ENCODE results near the gene PSMD6. TPM values are rescaled to one million over a fixed set of nuclear protein-coding genes. Genes with fewer than 3 reads are reported as not detected.

Gene PSMD6
- total and polyA plus RNA-seq, 4 experiments from 2014 or later = 65.7 to 152 (median 97.3) TPM

GRCh38 chr3:63972987-63973386 lies 50.3 kb downstream of the PSMD6 start:
- Histone ChIP-seq H3K4me1 (ENCODE audit: insufficient read depth, low read length) (peaks cover 88% of the 10 kb centered on the region), H3K36me3 (ENCODE audit: insufficient read depth, low read length) (peaks cover 9% of the 10 kb centered on the region), H3K27ac (ENCODE audit: low read depth, low read length) (peak overlapping the region; percentile 27), H3K4me3 (ENCODE audit: low read length in 2 of 2) (no peak overlapping the region), H3K27me3 (ENCODE audit: insufficient read depth, low read length) (no peaks in the 10 kb centered on the region), H3K9me3 (ENCODE audit: control insufficient read depth in 1 of 2, low read length in 2 of 2) (no peaks in the 10 kb centered on the region)
- H3K4me3 Mint-ChIP-seq = peak overlapping the region; percentile 34 to 76 (median 65)
- CTCF ChIA-PET (ENCODE audit: partially characterized antibody) = interaction anchor here (2.6 to 29.4 kb wide), 3 partner anchors 10 to 20 kb away, joined by 10 to 875 read pairs (median 179); no protein-coding TSS in a partner anchor
- H3K36me3 Mint-ChIP-seq = peaks cover 25 to 33% of the 10 kb centered on the region in 2 donors
- H3K27ac Mint-ChIP-seq = peak overlapping the region; percentile 84 to 95 (median 89)
- intact Hi-C loops (cut with micrococcal nuclease) = no loop called here
- no peak for DNase-seq
- H3K9me3 Mint-ChIP-seq = no peaks in the 10 kb centered on the region
- peaks cover 72 to 97% (median 80%) of the 10 kb centered on the region in 4 donors for H3K4me1 Mint-ChIP-seq
- H3K27me3 Mint-ChIP-seq = no peaks in the 10 kb centered on the region
- POLR2A ChIA-PET (ENCODE audit: partially characterized antibody) = interaction anchor here (1.0 to 14.5 kb wide), 4 partner anchors 6 to 61 kb away, joined by 3 to 347 read pairs (median 177); partner anchors contain the start of gene SCAANT1

DNA sequence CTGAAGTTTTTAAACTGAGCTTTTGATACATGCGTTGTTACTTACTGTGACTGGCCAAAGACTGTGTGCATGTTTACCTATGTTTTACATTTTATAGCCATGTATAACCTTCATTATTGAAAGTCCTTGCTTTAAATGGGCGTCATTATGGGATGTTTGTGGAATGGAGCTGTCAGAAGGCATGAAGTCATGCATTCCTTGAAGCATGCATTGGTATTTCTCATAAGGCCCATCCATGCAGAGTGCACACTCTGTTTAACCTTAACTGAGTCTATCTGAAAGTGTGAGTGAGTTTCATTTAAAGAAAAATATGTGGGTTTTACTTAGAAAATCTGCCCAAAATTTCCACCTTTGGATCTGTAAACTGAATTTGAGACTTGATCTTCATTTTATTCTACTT lies 51.1 kb downstream of the PSMD6 start:
- H3K27me3 Mint-ChIP-seq = no peaks in the 10 kb centered on the region
- peak overlapping the region; percentile 84 to 95 (median 89) for H3K27ac Mint-ChIP-seq
- H3K4me1 ChIP-seq (ENCODE audit: insufficient read depth, low read length) = peaks cover 82% of the 10 kb centered on the region
- H3K27me3 ChIP-seq (ENCODE audit: insufficient read depth, low read length) = no peaks in the 10 kb centered on the region
- no peak overlapping the region for H3K4me3 ChIP-seq (ENCODE audit: low read length in 2 of 2)
- no peaks in the 10 kb centered on the region for H3K9me3 ChIP-seq (ENCODE audit: control insufficient read depth in 1 of 2, low read length in 2 of 2)
- H3K9me3 Mint-ChIP-seq = no peaks in the 10 kb centered on the region
- H3K27ac ChIP-seq (ENCODE audit: low read depth, low read length) = peak overlapping the region; percentile 27
- POLR2A ChIA-PET (ENCODE audit: partially characterized antibody) = interaction anchor here (1.0 to 14.5 kb wide), 3 partner anchors 8 to 60 kb away, joined by 3 to 347 read pairs (median 7); partner anchors contain the start of gene SCAANT1
- H3K4me1 Mint-ChIP-seq = peaks cover 66 to 97% (median 76%) of the 10 kb centered on the region in 4 donors
- peaks cover 9% of the 10 kb centered on the region for H3K36me3 ChIP-seq (ENCODE audit: insufficient read depth, low read length)
- DNase-seq = no peak
- peaks cover 25 to 35% of the 10 kb centered on the region in 2 donors for H3K36me3 Mint-ChIP-seq
- intact Hi-C loops (cut with micrococcal nuclease) = no loop called here
- CTCF ChIA-PET (ENCODE audit: partially characterized antibody) = interaction anchor here (1.7 to 29.4 kb wide), 4 partner anchors 9 to 51 kb away, joined by 6 to 875 read pairs (median 94); partner anchors contain the start of gene PSMD6
- peak overlapping the region; percentile 34 to 76 (median 71) for H3K4me3 Mint-ChIP-seq

DNA sequence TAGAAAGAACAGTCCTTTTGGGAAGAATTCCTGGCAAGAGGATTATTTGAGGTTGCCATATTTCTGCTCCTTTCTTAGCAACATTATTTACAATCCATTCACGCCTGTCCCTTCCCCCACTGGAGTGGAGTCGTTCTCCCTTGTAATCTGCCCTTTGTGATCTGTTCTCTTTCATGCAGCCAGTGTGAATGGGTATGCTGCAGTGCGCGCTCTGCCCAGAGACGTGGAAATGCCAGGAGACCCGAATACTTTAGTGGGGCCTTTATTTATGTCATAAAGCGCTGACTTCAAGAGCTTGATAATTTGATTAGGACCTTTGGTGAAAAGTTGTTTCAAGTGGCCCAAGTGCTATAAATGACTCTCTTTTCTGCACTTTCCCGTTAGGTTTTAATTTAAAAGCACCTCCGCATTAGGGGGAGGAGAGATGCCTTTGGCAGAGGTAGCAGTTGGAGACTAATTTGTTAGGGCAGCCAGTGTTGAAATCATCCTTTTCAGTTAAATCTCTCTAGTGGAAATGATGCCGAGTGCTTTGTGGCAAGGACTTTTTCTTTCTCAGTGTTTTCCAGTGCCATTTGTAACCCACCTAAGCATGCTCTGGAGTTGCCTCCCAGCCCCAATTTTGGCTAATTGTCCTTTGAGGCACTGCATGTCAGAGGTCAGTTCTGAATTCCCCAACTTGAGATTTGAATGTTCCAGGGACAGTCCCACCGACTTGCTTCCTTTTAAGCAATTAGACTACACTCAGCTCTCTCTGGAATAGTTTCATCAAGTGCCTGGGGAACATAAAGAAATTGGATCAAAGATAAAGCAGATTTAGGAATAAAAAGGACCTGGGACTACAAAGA lies 52.4 kb downstream of the PSMD6 start:
- intact Hi-C loops (cut with micrococcal nuclease) = no loop called here
- no peak for DNase-seq
- Mint-ChIP-seq H3K27ac (peak overlapping the region; percentile 84 to 98 (median 95)), H3K4me1 (peaks cover 63 to 97% (median 76%) of the 10 kb centered on the region in 4 donors), H3K4me3 (peak overlapping the region; percentile 89 to 96 (median 92)), H3K36me3 (peaks cover 21 to 34% of the 10 kb centered on the region in 2 donors), H3K9me3 (no peaks in the 10 kb centered on the region), H3K27me3 (no peaks in the 10 kb centered on the region)
- peaks cover 9% of the 10 kb centered on the region for H3K36me3 ChIP-seq (ENCODE audit: insufficient read depth, low read length)
- H3K4me1 ChIP-seq (ENCODE audit: insufficient read depth, low read length) = peaks cover 82% of the 10 kb centered on the region
- POLR2A ChIA-PET (ENCODE audit: partially characterized antibody) = interaction anchor here (1.6 to 14.5 kb wide), 2 partner anchors 9 kb away, joined by 3 to 347 read pairs; no protein-coding TSS in a partner anchor
- CTCF ChIA-PET (ENCODE audit: partially characterized antibody) = interaction anchor here (1.7 to 29.4 kb wide), 3 partner anchors 8 to 52 kb away, joined by 6 to 875 read pairs (median 875); partner anchors contain the start of gene PSMD6
- peak overlapping the region; percentile 58 to 65 for H3K4me3 ChIP-seq (ENCODE audit: low read length in 2 of 2)
- no peaks in the 10 kb centered on the region for H3K27me3 ChIP-seq (ENCODE audit: insufficient read depth, low read length)
- peak overlapping the region; percentile 69 for H3K27ac ChIP-seq (ENCODE audit: low read depth, low read length)
- no peaks in the 10 kb centered on the region for H3K9me3 ChIP-seq (ENCODE audit: control insufficient read depth in 1 of 2, low read length in 2 of 2)

DNA sequence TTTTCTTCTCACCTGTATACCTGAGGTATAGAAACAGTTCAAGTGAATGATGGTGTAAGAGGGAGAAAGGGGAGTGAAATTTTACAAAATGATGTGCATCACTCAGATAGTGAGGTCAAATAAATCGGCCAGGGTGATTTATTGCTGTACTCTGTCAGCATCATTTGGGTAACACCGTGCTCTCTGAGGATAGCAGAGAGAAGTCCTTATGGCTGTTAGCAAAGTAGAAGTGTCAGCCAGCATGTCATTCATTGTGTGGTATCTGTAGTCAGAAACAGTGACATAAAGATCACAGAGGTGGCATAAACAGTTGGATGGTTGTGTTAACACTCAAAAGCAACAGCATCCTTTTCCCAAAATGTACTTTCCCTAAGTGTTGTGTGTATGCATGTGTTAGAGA lies 53.4 kb downstream of the PSMD6 start:
- no peak for DNase-seq
- Histone ChIP-seq H3K4me3 (ENCODE audit: low read length in 2 of 2) (peak overlapping the region; percentile 65 to 93), H3K4me1 (ENCODE audit: insufficient read depth, low read length) (peaks cover 82% of the 10 kb centered on the region), H3K27ac (ENCODE audit: low read depth, low read length) (peak overlapping the region; percentile 69), H3K9me3 (ENCODE audit: control insufficient read depth in 1 of 2, low read length in 2 of 2) (no peaks in the 10 kb centered on the region), H3K36me3 (ENCODE audit: insufficient read depth, low read length) (peaks cover 9% of the 10 kb centered on the region), H3K27me3 (ENCODE audit: insufficient read depth, low read length) (no peaks in the 10 kb centered on the region)
- peak overlapping the region; percentile 84 to 98 (median 95) for H3K27ac Mint-ChIP-seq
- no peaks in the 10 kb centered on the region for H3K9me3 Mint-ChIP-seq
- peak overlapping the region; percentile 89 to 96 (median 92) for H3K4me3 Mint-ChIP-seq
- ChIA-PET POLR2A (ENCODE audit: partially characterized antibody) (interaction anchor here (1.3 to 14.5 kb wide), 4 partner anchors 8 to 106 kb away, joined by 3 to 347 read pairs (median 6); partner anchors contain the start of genes ATXN7 and THOC7), CTCF (ENCODE audit: partially characterized antibody) (interaction anchor here (16.0 kb wide), 1 partner anchor 15 kb away, joined by 875 read pairs; no protein-coding TSS in a partner anchor)
- H3K36me3 Mint-ChIP-seq = peaks cover 21 to 30% of the 10 kb centered on the region in 2 donors
- intact Hi-C loops (cut with micrococcal nuclease) = no loop called here
- peaks cover 62 to 96% (median 72%) of the 10 kb centered on the region in 4 donors for H3K4me1 Mint-ChIP-seq
- no peaks in the 10 kb centered on the region for H3K27me3 Mint-ChIP-seq

GRCh38 chr3:63968612-63969350 lies 54.5 kb downstream of the PSMD6 start:
- ChIA-PET CTCF (ENCODE audit: partially characterized antibody) (interaction anchor here (0.6 to 16.0 kb wide), 4 partner anchors 11 to 54 kb away, joined by 3 to 875 read pairs (median 52); partner anchors contain the start of gene PSMD6), POLR2A (ENCODE audit: partially characterized antibody) (interaction anchor here (1.0 to 14.5 kb wide), 15 partner anchors 11 to 110 kb away, joined by 3 to 347 read pairs (median 4); partner anchors contain the start of genes ATXN7, PSMD6, SCAANT1 and THOC7)
- Histone ChIP-seq H3K27me3 (ENCODE audit: insufficient read depth, low read length) (no peaks in the 10 kb centered on the region), H3K27ac (ENCODE audit: low read depth, low read length) (peak overlapping the region; percentile 69), H3K4me3 (ENCODE audit: low read length in 2 of 2) (peak overlapping the region; percentile 65 to 93), H3K36me3 (ENCODE audit: insufficient read depth, low read length) (peaks cover 9% of the 10 kb centered on the region), H3K9me3 (ENCODE audit: control insufficient read depth in 1 of 2, low read length in 2 of 2) (no peaks in the 10 kb centered on the region), H3K4me1 (ENCODE audit: insufficient read depth, low read length) (peaks cover 78% of the 10 kb centered on the region)
- Mint-ChIP-seq H3K4me1 (peaks cover 55 to 90% (median 66%) of the 10 kb centered on the region in 4 donors), H3K27me3 (no peaks in the 10 kb centered on the region), H3K9me3 (no peaks in the 10 kb centered on the region), H3K27ac (peak overlapping the region; percentile 84 to 98 (median 95)), H3K4me3 (peak overlapping the region; percentile 89 to 96 (median 92)), H3K36me3 (peaks cover 12 to 25% of the 10 kb centered on the region in 2 donors)
- intact Hi-C loops (cut with micrococcal nuclease) = loop anchor here (1.0 kb wide), 4 partner anchors 11 to 56 kb away; partner anchors contain the start of genes PSMD6 and SCAANT1
- DNase-seq = peak in 1 of 5 donors; percentile 54
